ENCODE data around the gene TMEM225B. TPM values are rescaled to one million over a fixed set of nuclear protein-coding genes. Genes with fewer than 3 reads are reported as not detected.

Gene TMEM225B
- total and polyA plus RNA-seq, 12 donors = 0.52 to 4.9 (median 1.9) TPM

GRCh38 chr7:99553039-99553438, 45.0 kb upstream of the TMEM225B start:
- no peak for DNase-seq
- no peak overlapping the region for H3K27ac ChIP-seq
- peaks cover 14 to 30% of the 10 kb centered on the region in 2 donors for H3K4me1 ChIP-seq (replicated peaks in 1 of 2)
- H3K9me3 ChIP-seq (replicated peaks in 1 of 3) = no peaks in the 10 kb centered on the region
- intact Hi-C loops (cut with DNase I) = loop anchor here in 1 of 2 donors (5.0 kb wide), 1 partner anchor 56 kb away; no protein-coding TSS in a partner anchor
- H3K36me3 ChIP-seq (replicated peaks in 1 of 2) = peaks cover 0 to 11% of the 10 kb centered on the region in 2 donors
- no peak overlapping the region for H3K4me3 ChIP-seq
- WGBS, 4 donors = 91 to 95% (median 93%) methylated on average over 4 of the region's 4 CpGs
- TF ChIP-seq CTCF (IDR thresholded peaks at IDR 0.05) (no peak), POLR2A (IDR thresholded peaks at IDR 0.05) (no peak)
- H3K27me3 ChIP-seq = no peaks in the 10 kb centered on the region

- Histone ChIP-seq H3K27ac (no peak overlapping the region), H3K4me1 (replicated peaks in 1 of 2) (peaks cover 20 to 37% of the 10 kb centered on the region in 2 donors), H3K27me3 (no peaks in the 10 kb centered on the region), H3K9me3 (replicated peaks in 1 of 3) (no peaks in the 10 kb centered on the region), H3K36me3 (replicated peaks in 1 of 2) (peaks cover 0 to 11% of the 10 kb centered on the region in 2 donors), H3K4me3 (no peak overlapping the region)
- intact Hi-C loops (cut with DNase I) = loop anchor here in 1 of 2 donors (5.0 kb wide), 1 partner anchor 58 kb away; no protein-coding TSS in a partner anchor
- TF ChIP-seq POLR2A (IDR thresholded peaks at IDR 0.05) (no peak), CTCF (IDR thresholded peaks at IDR 0.05) (no peak)
- WGBS, 4 donors = 56 to 66% (median 61%) methylated on average over 2 of the region's 2 CpGs
- no peak for DNase-seq
These were observed 43.1 kb upstream of the TMEM225B start for GRCh38 chr7:99554939-99555338.

- Histone ChIP-seq H3K27ac (peak overlapping the region in 3 of 5 donors; percentile 96 to 99 (median 97)), H3K36me3 (replicated peaks in 1 of 2) (peaks cover 0 to 31% of the 10 kb centered on the region in 2 donors), H3K4me3 (peak overlapping the region in 2 of 4 donors; percentile 89 to 99), H3K9me3 (replicated peaks in 1 of 3) (no peaks in the 10 kb centered on the region), H3K27me3 (no peaks in the 10 kb centered on the region), H3K4me1 (replicated peaks in 1 of 2) (peaks cover 16 to 39% of the 10 kb centered on the region in 2 donors)
- WGBS, 4 donors = 56 to 63% (median 61%) methylated on average over 4 of the region's 4 CpGs
- intact Hi-C loops (cut with DNase I) = no loop called here
- TF ChIP-seq CTCF (IDR thresholded peaks at IDR 0.05) (no peak), POLR2A (IDR thresholded peaks at IDR 0.05) (no peak)
- DNase-seq = no peak
These were observed 40.9 kb upstream of the TMEM225B start for GRCh38 chr7:99557196-99557607.

DNA sequence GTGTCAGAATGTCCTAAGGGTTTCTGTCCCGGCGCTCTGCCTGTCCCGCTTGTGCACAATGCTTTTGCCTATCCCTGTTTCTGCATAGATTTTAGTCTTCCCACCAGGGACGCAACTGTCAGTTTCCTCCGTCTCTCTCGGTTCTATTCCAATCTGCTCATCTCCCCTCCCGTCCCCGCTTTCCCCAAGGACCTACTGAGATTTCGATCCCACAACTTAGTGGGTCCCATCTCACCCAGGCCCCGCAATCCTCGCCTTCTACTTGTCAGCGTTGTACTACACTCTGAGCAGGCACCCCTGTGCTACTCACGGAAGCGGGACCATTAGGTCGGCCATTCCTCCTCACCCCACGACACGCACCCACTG, 40.1 kb upstream of the TMEM225B start:
- TF ChIP-seq POLR2A (IDR thresholded peaks at IDR 0.05) (no peak), CTCF (IDR thresholded peaks at IDR 0.05) (no peak)
- H3K27ac ChIP-seq = peak overlapping the region; percentile 88 to 99 (median 97)
- H3K9me3 ChIP-seq (replicated peaks in 1 of 3) = no peaks in the 10 kb centered on the region
- peaks cover 23 to 41% of the 10 kb centered on the region in 2 donors for H3K4me1 ChIP-seq (replicated peaks in 1 of 2)
- H3K4me3 ChIP-seq = peak overlapping the region; percentile 82 to 99 (median 89)
- WGBS, 4 donors = 1 to 2% (median 1%) methylated on average over 17 of the region's 17 CpGs
- no peak for DNase-seq
- no peaks in the 10 kb centered on the region for H3K27me3 ChIP-seq
- peaks cover 0 to 36% of the 10 kb centered on the region in 2 donors for H3K36me3 ChIP-seq (replicated peaks in 1 of 2)
- intact Hi-C loops (cut with DNase I) = no loop called here
